HG02840 (cell line): Measurements from ENCODE around the gene HTT.

ENCODE experiments used
- ATAC-seq: cut with Tn5 transposase; IDR thresholded peaks from one replicate; pipeline ENCODE4 v1.9.1; 2021; ENCODE audit warnings: mild to moderate bottlenecking, moderate library complexity, moderate number of reproducible peaks; ENCODE audit not compliant: unreplicated experiment, low FRiP score

Gene HTT

DNA sequence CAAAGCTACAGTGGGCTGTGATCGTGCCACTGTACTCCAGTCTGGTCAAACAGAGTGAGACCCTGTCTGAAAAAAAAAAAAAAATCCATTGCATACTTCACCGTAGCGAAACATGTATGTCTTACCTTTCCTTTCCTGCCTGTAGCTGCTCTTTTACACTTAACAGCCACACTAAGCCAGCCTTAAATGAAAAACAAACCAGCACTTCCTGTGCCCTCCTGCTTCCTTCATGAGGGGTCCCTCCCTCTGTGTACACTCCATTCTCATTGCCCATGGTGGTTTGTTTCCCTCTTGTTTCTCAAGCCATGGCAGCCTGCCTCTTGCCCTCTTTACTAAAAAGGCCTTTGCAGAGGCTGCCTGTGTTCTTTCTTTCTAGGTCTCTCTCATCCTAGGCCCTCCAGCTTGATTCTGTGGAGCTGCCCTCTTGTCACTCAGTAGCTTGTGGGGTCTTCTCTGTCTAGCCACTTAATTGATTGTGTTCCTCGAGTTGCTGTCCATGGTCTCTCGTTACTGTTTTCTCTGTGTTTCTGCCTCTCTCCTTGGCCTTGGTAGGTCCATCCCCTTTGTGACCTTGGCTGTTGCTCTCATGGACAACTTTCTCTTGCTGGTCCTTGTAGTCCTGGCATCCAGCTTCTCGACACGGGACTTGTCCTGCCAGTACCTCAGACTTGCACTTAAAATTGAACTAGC is 122.3 kb downstream of the HTT start:
- ATAC-seq, result no peak

DNA sequence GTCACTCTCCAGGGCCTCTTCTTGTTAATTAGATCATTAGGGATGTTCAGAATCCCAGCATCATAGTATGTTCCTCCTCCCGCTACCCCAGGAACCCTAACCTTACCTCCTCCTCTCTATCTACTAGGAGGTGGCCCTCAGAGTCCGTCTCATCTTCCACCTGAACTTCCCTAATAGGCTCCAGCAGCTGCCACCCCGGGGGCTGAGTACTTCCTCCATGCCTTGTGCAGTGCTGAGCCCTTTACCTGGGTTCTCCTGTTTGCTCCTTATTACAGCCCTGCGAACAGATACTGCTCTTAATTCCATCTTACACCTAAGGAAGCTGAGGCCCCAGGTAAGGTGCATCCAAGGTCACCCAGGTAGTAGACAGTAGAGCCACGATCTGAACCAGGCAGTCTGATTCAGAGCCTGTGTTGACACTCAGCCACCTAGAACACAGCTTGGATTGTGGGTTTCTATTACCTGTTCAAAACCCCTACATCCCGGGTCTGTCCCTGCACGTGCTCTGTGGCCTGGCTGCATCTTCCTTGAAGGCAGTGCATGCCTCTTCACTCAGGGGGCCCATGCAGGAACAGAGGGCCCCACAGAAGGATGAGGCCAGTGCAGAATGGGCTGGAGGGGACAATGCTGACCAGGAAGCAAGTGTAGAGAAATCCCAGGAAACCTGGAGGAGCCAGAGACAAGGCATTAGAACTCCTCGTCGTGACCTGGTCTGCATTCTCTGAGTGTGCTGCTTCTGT is 123.1 kb downstream of the HTT start:
- ATAC-seq, result no peak

DNA sequence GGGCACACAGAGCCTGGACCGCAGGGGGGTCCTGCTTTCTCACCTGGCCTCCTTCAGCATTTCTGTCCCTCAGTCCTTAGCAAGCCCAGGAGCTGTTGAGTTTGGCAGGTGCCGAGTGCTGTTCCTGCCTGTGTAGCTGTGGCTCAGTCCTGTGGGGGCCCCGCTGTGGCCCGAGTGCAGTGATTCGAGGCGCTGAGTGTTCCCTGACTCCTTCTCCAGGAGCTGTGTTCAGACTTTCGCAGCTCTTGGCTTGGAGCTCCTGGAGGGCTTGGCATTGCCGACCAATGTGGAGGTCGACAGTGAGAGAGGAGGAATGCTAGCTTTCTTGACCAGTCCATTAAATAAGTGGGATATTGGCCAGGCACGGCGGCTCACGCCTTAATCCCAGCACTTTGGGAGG is 124.4 kb downstream of the HTT start:
- no peak for ATAC-seq

DNA sequence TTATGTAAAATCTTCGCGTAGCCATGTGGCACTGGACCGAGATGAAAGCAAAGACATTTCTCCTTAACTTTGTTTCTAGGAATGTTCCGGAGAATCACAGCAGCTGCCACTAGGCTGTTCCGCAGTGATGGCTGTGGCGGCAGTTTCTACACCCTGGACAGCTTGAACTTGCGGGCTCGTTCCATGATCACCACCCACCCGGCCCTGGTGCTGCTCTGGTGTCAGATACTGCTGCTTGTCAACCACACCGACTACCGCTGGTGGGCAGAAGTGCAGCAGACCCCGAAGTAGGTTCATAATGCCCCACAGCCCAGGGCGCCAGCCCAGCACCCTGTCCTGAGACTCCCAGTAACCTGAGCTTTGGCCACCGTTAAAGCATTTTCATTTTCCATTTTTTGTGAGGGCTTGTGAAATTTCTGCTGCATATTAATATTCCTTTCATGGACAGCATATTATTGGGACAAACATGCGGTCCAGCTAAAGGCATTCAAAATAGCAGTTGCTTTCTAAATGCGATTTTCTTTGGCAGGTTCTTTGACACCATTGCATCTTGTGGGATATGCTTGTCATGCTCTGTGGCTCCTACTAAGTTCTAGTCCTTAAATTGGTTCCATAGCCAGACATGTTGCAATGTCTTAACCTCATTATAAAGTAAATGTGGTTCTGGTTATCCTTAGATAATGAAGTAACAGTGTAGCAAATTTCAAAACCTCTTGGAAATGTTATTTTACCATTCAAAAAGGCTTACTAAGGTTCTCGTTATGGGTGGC is 125.4 kb downstream of the HTT start:
- no peak for ATAC-seq

DNA sequence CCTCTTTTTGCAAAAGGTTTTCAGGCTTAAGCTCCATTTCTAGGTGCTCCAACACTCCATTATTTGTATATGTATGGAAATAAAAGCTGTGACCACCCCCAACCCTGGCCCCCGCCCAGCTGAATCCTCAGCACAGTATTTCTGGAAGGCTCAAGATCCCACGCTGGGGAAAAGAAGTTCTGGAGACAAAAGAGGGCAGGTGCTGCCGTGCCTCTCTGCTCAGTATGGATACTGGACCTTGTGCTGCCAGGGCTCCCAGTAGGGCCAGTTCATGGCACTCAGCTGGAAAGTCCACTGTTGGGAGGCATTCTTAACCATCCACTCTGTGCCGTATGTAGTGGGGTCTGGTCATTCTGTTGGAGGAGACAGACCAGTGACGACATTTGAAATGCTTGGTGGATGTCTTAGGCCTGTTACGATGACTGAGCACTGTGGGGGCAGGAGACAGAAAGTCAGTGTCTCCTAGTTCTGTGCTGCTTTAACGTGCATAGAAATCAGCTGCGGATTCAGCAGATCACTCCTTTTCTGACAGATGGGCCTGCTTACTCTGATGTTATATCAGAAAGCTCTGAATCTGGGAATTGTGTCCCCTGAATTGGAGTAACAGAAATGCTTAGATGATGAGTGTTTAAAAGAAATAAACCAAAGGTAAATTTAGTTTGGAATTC is 126.1 kb downstream of the HTT start:
- no peak for ATAC-seq

DNA sequence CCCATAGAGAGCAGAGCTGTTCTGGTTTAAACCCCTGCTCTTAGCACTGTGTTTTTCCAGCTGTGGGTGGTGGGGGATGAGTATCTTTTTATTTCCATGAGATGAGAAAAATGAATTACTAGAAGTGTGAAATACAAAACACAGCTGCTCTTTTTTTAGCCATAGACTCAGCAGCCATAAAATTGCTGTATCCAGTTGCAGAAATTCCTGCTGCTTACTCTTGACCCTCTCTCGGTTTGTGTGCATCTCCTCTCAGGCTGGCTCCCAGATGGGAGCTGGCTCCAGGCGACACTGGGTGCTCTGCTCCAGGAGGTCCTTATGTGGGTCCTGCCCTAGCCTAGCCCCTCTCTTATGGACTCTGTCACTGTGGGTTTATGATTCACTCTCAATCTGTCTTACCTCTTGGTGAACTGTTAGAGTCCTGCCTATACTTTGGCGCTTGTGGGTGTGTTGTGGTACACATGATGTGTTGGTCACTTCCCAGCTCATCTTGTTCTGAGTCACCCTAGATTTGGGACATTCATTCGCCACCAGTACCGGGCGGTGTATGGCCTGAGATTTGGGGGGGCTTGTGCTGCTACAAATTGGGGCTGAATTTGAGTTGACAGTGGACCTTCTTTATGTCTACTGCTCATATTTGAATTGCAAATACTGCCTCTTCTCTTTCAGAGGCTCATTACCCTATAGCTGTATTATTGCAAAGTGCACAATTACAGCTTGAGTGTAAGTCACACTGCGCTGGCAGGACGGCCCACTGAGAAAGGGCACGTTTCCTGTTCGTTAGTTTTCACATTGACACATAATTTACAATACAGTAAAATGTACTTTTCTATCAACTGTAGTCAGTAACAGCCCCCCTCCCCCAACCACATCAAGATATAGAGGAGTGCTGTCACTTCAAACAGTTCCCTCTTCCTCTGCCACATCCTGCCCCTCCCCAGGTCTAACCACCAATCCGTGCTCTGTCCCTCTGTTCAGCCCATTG is 127.5 kb downstream of the HTT start:
- no peak for ATAC-seq

DNA sequence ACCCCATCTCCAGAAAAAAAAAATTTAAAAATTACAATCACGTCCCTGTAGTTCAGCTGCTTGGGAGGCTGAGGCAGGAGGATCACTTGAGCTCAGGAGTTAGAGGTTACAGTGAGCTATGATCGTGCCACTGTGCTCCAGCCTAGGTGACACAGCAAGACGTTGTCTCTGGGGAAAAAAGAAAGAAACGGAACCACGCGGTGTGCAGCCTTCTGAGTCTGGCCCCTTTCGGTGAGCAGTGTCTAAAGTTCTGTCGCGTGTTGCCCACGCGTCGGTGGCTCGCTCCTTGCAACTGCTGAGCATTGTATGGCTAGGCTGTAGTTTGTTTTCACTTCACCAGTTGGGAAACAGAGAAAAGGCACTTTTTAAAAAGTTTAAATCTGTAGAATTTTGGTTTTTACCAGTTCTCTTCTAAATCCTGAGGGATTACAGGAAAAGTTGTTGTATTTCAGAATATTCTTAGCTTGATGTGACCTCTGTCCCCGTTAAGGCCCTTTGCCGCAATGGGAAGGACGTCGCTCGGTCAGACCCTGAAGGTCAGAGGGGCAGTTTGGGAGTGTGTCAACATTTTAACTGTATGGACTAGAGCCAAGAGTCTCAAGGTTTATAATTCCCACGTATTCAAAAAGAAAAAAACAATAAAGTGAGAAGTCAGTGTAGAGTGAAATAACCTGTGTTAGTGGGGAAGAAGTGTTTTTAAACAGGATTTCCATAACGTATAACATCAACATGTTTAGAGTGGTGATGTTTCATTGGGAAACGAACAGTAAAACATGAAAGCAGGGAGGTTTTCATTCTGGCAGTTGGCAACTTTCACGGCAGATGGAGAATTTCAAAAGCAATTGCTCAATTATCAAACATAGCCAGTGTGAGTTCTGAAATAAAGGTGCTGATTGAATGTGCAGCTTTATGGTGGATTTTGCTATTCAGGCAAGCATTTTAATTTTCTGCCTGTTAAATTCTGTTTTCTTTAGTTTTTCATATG is 128.6 kb downstream of the HTT start:
- no peak for ATAC-seq

DNA sequence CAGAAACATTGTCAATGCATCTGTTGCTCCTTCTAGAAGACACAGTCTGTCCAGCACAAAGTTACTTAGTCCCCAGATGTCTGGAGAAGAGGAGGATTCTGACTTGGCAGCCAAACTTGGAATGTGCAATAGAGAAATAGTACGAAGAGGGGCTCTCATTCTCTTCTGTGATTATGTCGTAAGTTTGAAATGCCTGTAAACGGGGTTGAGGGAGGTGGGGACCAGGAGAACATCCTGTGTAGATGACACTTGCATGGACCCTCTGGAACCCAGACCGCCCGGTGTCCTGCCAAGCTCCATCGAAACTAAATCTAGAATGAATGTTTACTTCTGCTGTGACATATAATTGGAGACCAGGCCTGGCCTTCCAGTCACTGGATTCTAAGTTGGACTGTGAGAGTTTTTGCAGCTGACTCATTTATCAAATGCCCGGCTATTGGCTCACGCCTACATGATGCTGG is 129.5 kb downstream of the HTT start:
- ATAC-seq, result no peak

DNA sequence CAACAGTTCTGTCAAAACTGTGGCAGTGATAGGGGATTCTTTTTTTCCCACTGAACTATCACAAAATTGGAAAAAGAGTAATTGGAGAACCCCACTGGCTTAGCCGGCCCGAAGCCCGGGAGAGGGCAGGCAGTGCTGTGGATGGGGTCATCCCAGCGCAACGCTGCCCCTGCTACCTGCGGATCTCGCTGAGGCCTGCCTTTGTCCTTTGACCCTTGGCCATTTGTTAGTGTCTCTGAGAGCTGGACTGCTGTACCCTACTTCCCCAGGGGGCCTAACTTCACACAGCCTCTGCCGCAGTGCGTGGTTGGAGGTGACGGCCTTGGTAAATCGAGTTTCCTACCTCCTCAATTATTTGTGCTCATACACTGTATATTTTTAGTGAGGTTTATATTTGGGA is 131.5 kb downstream of the HTT start:
- no peak for ATAC-seq

DNA sequence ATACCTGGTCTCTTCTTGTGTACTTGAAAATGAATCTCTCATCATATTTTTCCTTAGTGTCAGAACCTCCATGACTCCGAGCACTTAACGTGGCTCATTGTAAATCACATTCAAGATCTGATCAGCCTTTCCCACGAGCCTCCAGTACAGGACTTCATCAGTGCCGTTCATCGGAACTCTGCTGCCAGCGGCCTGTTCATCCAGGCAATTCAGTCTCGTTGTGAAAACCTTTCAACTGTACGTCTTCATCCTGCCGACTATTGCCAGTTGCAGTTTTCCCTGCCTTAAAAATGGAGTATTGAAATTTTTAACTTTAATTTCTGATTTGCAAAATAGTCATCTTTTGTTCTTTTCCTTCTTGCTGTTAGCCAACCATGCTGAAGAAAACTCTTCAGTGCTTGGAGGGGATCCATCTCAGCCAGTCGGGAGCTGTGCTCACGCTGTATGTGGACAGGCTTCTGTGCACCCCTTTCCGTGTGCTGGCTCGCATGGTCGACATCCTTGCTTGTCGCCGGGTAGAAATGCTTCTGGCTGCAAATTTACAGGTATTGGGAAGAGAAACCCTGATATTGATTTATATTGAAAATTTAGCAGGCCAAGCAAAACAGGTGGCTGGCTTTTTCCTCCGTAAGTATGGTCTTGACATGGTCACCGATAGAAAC is 132.1 kb downstream of the HTT start:
- no peak for ATAC-seq

DNA sequence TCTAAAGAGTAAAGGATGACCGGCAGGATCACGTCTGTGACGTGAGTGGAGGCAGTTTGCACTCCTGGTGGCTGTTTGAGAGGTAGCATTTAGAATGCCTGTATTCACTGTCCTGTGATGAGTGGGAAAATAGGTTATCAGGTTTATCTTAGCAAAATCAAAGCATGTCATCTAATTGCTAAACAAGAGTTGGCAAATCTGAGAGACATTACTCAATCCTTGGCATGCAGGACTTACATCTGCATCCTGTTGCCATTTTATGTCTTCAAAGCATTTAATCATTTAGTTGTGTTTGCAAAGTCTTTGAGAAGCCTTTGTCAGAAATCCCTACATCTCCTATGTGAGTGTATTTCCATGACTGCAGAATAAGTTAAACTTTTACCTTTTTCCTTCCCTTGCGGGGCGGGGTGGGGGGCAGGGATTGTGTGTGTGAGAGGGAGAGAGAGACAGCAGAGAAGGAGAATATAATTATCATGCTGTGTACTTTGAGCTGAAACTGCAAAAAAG is 133.1 kb downstream of the HTT start:
- ATAC-seq, result no peak

DNA sequence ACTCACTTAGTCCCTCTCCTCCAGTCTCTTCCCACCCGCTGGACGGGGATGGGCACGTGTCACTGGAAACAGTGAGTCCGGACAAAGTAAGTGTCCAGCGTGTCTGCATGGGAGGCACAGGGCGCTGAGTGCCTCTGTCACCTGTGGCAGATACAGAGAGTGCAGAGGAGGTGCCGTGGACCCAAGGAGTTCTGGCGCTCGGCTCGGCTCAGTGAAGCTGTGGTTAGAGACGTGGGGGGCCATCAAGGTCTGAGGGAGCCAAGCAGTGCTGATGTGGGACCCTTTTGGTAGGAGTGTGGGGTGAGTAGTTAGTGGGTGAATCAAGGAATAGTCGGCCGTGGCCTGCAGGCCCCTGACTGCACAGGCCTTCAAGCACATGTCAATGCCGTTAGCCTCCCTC is 134.3 kb downstream of the HTT start:
- ATAC-seq, result no peak

DNA sequence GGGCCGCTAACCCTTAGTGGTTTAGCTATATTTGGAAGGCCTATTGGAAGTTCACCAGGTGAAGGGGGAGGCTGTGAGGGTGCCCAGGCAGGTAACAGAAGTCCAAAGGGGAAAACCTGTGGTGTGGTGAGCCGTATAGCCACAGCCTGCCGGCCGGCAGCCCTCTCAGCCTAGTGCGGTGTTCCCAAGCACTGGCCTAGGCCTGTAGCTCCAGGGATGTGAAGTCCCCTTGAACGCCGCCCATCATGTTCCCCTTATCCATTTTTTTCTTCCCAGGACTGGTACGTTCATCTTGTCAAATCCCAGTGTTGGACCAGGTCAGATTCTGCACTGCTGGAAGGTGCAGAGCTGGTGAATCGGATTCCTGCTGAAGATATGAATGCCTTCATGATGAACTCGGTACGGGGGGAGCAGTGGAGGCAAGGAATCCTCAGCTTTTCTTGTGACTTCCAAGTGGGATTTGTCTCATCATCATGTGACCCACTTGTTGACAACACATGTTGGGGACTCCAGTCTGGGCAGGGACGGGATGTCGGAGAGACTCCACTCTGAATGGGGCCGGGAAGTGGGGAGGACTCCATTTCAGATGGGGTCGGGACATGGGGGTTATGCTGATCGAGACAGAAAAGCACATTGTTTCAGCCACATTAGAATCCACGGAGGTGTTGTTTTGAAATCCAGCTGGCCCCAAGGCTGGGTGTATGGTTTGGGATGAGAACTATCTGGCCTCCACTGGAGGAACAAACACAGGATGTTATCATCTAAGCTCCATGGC is 135.3 kb downstream of the HTT start:
- no peak for ATAC-seq

DNA sequence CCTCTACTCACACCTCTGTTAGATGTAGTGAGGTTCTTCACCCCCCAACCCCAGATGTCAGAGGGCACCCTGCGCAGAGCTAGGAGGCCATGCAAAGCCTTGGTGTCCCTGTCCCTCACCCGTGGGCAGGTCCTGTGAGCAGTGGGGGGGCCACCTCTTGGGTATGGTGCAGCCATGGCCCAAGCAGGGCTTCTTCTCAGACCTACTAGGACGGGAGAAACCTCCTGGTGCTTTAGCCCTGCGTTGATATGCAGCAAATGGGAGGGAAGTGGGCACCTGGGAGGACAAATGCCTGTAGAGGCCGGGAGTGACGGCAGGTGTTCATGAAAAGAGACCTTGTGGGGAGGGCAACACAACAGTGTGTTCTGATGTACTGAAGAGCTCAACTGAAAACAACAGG is 136.0 kb downstream of the HTT start:
- ATAC-seq, result no peak

DNA sequence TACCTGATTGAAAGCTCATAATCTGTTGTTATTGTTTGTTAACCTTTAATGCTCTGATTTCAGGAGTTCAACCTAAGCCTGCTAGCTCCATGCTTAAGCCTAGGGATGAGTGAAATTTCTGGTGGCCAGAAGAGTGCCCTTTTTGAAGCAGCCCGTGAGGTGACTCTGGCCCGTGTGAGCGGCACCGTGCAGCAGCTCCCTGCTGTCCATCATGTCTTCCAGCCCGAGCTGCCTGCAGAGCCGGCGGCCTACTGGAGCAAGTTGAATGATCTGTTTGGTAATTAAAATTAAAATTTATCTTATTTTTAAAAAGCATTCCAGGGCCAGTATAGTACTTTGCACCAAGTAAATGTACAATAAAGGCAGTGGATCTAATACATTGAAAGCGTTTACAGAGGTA is 137.4 kb downstream of the HTT start:
- no peak for ATAC-seq

DNA sequence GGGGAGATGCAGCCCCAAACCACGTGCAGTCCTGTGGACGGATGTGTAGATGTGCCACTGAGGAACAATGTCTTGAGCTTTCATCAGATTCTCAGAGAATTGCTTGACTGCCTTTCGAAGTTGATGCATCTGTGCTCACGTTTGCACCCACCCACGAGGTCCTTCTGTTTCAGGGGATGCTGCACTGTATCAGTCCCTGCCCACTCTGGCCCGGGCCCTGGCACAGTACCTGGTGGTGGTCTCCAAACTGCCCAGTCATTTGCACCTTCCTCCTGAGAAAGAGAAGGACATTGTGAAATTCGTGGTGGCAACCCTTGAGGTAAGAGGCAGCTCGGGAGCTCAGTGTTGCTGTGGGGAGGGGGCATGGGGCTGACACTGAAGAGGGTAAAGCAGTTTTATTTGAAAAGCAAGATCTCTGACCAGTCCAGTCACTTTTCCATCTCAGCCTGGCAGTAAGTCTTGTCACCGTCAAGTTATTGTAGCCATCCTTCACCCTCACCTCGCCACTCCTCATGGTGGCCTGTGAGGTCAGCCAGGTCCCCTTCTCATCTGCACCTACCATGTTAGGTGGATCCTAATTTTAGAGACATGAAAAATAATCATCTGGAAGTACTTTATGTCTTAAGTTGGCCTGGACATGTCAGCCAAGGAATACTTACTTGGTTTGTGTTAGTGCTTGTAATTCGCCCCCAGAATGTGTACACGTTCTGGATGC is 138.1 kb downstream of the HTT start:
- ATAC-seq, result no peak

DNA sequence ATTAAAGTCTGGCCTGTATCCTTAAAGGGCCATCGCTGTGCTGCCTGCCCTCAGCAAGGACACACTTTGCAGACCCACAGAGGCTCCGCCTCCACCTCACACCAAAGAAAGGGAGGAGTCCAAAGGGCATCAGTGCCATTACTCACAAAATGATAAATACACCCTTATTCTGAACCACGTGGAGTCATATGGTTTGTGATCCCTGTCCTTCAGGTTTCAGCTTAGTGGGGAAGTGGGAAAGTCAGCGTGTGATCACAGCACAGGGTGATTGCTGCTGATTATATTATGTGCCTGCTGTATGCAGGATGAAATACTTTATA is 138.6 kb downstream of the HTT start:
- ATAC-seq, result no peak
